ENCODE measurements around the gene KAT5.
"Not testable (repeated sequence)": the region's sequence is repeated elsewhere in the genome, so short reads cannot be mapped to it uniquely, and the experiment has no call there.

KAT5 gene

GRCh38 chr11:65762169-65762568 is 50.1 kb downstream of the KAT5 start:
- not testable (repeated sequence) for DNase-seq

GRCh38 chr11:65762816-65763215 is 50.8 kb downstream of the KAT5 start:
- not testable (repeated sequence) for DNase-seq

- DNase-seq = no peak
Observed at GRCh38 chr11:65764434-65764833, 52.4 kb downstream of the KAT5 start.

DNA sequence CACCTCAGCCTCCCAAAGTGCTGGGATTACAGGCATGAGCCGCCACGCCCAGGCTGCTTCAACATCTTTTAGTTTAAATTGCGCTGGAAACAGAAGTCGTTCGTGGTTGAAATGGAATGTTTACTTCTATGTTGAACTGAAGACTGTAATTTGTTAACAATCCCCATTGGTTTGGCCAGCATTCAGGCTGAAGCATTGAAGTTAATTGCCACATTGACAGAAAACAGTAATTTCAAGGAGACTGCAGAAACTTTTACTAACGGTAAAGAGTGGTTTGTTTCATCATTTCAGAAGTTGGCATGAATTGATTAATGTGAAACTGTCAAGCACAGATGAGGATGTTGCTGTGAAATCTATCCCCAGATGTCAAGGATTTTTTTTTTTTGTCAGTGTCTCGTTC is 54.5 kb downstream of the KAT5 start:
- DNase-seq = no peak

DNA sequence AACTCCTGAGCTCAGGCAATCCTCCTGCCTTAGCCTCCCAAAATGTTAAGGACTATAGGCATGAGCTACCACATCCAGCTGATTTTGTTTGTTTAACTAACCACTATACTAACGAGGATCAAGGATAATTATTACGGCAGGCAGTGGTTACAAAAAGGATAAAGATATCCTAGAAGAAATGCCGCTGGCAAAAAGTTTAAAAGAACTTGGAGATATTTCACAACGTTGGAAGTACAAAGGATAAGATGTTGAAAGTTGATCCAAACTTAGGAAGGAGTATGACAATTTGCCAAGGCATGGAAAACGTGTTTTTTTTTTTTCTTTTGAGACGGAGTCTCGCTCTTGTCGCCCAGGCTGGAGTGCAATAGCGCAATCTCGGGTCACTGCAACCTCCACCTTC is 55.4 kb downstream of the KAT5 start:
- no peak for DNase-seq

GRCh38 chr11:65767806-65768205 is 55.8 kb downstream of the KAT5 start:
- not testable (repeated sequence) for DNase-seq

Data from CD4-positive, alpha-beta T cell treated with Interleukin-6 for 4 hours (primary cell).